ENCODE data around the gene EZH1.
A peak's percentile ranks its signal among the peaks of the same experiment; 100 is the strongest.

Gene EZH1

GRCh38 chr17:42744806-42745617 is at the start of gene EZH1:
EZH1 (minus strand) TSS chr17:42745040; CDS start chr17:42728941, 16,099 bp downstream.
- FAIRE-seq (no peak), DNase-seq (ENCODE audit: insufficient read length, low spot score) (peak; percentile 97)
- TF ChIP-seq POLR2A (IDR thresholded peaks at IDR 0.05; ENCODE audit: low read depth, low read length), result peak; percentile 60; the same call in 1 of the 2 replicates

GRCh38 chr17:42792545-42792944 is 47.7 kb upstream of the EZH1 start:
- FAIRE-seq, result no peak
- no peak for DNase-seq (ENCODE audit: insufficient read length, low spot score)
- TF ChIP-seq POLR2A (IDR thresholded peaks at IDR 0.05; ENCODE audit: low read depth, low read length), result no peak

GRCh38 chr17:42791948-42792347 is 47.1 kb upstream of the EZH1 start:
- FAIRE-seq, result no peak
- no peak for TF ChIP-seq POLR2A (IDR thresholded peaks at IDR 0.05; ENCODE audit: low read depth, low read length)
- no peak for DNase-seq (ENCODE audit: insufficient read length, low spot score)

- TF ChIP-seq POLR2A (IDR thresholded peaks at IDR 0.05; ENCODE audit: low read depth, low read length), result no peak
- DNase-seq (ENCODE audit: insufficient read length, low spot score) (no peak), FAIRE-seq (no peak)
Observed at GRCh38 chr17:42787266-42787665, 42.4 kb upstream of the EZH1 start.

GRCh38 chr17:42784811-42785592 is 40.2 kb upstream of the EZH1 start:
- TF ChIP-seq POLR2A (IDR thresholded peaks at IDR 0.05; ENCODE audit: low read depth, low read length), result no peak
- FAIRE-seq (no peak), DNase-seq (ENCODE audit: insufficient read length, low spot score) (no peak)

- DNase-seq (ENCODE audit: insufficient read length, low spot score) (no peak), FAIRE-seq (no peak)
- TF ChIP-seq POLR2A (IDR thresholded peaks at IDR 0.05; ENCODE audit: low read depth, low read length), result no peak
Observed at GRCh38 chr17:42784409-42784808, 39.6 kb upstream of the EZH1 start.

GRCh38 chr17:42783791-42784138 is 38.9 kb upstream of the EZH1 start:
- TF ChIP-seq POLR2A (IDR thresholded peaks at IDR 0.05; ENCODE audit: low read depth, low read length), result no peak
- no peak for DNase-seq (ENCODE audit: insufficient read length, low spot score)
- no peak for FAIRE-seq

- no peak for TF ChIP-seq POLR2A (IDR thresholded peaks at IDR 0.05; ENCODE audit: low read depth, low read length)
- FAIRE-seq, result peak; percentile 81
- DNase-seq (ENCODE audit: insufficient read length, low spot score), result peak; percentile 82
Observed at GRCh38 chr17:42783062-42783790, 38.4 kb upstream of the EZH1 start.

GRCh38 chr17:42782166-42783061 is 37.6 kb upstream of the EZH1 start:
- TF ChIP-seq POLR2A (IDR thresholded peaks at IDR 0.05; ENCODE audit: low read depth, low read length), result no peak
- DNase-seq (ENCODE audit: insufficient read length, low spot score) (no peak), FAIRE-seq (no peak)

GRCh38 chr17:42781639-42782165 is 36.9 kb upstream of the EZH1 start:
- no peak for DNase-seq (ENCODE audit: insufficient read length, low spot score)
- FAIRE-seq, result no peak
- TF ChIP-seq POLR2A (IDR thresholded peaks at IDR 0.05; ENCODE audit: low read depth, low read length), result no peak

- TF ChIP-seq POLR2A (IDR thresholded peaks at IDR 0.05; ENCODE audit: low read depth, low read length), result no peak
- DNase-seq (ENCODE audit: insufficient read length, low spot score), result no peak
- no peak for FAIRE-seq
Observed at GRCh38 chr17:42780851-42781638, 36.2 kb upstream of the EZH1 start.

All from H54 (cell line).